ENCODE results near the gene TSHR.
"Not testable (repeated sequence)": the region's sequence is repeated elsewhere in the genome, so short reads cannot be mapped to it uniquely, and the experiment has no call there.

Gene TSHR

DNA sequence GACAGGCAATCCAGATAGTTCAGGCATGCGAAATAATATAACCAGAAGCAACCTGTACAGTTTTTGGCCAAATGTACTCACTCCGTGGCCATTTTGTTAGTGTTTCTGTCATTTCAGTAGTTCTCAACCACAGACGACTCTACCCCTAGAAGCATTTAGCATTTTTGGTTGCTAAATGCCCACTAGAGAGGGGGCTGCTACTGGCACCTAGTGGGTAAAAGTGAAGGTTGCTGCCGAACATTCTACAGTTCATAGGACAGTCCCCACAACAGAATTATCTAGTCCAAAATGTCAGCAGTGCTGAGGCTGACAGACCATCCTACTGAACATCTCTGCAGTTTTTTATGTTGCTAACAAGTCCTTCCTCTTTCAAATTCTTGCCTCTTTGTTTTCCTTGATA is 107.4 kb downstream of the TSHR start:
- in situ Hi-C loops (cut with MboI; ENCODE audit: low sequenced_read_pairs), result no loop called here

- in situ Hi-C loops (cut with MboI; ENCODE audit: low sequenced_read_pairs), result no loop called here
Measured at GRCh38 chr14:81066672-81067071, 111.3 kb downstream of the TSHR start.

DNA sequence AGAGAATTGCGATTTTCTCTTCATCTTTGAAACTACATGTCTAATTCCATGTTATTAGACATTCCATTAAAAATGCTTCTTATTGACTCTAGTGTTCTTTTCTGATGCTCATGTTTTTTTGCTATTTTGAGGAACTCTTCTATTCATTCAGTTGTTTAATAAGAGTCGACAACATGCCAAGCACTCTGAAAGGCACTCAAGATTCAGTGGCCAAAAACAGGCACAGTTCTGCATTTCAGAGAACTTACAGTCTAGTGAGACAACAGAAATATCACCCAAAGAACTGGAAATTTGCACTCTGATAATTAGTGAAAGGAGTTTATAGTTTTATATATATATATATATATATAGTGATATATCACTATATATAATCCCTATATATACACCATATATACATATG is 111.7 kb downstream of the TSHR start:
- in situ Hi-C loops (cut with MboI; ENCODE audit: low sequenced_read_pairs), result no loop called here

DNA sequence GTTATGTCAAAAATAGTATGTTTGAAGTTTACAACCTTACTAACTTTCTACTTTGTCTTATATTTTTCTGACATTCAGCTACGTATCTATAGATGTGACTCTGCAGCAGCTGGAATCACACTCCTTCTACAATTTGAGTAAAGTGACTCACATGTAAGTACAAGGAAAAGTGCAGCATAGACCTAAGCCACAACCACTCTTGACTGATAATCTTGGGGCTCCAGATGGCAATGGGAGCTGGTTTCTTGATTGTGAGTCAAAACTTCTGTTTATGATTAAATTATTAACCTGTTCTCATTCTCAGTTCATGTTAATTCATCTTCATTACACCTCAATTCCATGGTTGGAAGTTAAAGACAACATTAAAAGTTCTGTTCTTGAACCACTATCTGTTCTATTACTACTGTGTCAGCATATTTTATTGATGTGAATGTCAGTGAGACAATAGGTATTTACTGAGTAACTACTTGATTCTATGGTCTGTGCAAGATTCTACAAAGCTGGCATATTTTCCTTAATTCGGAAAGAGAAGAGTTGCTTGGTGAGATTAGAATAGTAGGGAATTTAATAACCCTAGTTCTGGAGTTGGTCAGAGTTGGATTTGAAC is 112.9 kb downstream of the TSHR start:
- in situ Hi-C loops (cut with MboI; ENCODE audit: low sequenced_read_pairs), result no loop called here

DNA sequence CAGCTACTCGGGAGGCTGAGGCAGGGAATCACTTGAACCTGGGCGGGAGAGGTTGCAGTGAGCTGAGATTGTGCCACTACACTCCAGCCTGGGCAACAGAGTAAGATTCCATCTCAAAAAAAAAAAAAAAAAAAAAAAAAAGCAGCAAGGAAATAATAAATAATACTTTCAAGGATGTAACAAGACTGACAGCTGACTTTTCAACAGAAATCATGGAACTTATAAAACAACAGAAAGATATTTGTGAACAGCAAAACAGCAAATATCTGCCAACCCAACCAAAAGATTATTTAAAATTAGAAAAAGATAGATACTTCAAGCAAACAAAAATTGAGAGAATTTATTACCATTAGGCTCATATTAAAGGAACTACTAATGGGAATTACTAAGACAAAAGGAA is 115.1 kb downstream of the TSHR start:
- in situ Hi-C loops (cut with MboI; ENCODE audit: low sequenced_read_pairs), result no loop called here

GRCh38 chr14:81085596-81085995 is 130.2 kb downstream of the TSHR start:
- in situ Hi-C loops (cut with MboI; ENCODE audit: low sequenced_read_pairs), result no loop called here

DNA sequence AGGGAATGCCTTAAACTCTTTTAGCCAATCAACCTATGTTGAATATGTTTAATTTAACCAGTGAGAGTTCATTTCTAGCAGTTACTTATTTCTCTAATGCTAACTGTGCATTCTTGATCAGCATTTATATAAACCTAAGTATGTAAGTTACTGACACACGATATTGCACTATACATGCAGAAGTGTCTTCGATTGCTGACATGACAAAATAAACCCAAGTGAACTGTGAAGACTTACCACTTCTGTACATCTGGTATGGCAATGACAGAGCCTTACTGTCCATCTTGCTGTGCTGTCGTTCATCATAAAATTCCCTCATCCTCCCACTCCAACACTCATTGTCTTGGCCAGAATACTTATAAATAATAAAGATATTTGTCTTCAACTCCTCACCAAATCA is 131.8 kb downstream of the TSHR start:
- in situ Hi-C loops (cut with MboI; ENCODE audit: low sequenced_read_pairs), result no loop called here

GRCh38 chr14:81091139-81091538 is 135.7 kb downstream of the TSHR start:
- in situ Hi-C loops (cut with MboI; ENCODE audit: low sequenced_read_pairs), result no loop called here

GRCh38 chr14:81091660-81092059 is 136.2 kb downstream of the TSHR start:
- in situ Hi-C loops (cut with MboI; ENCODE audit: low sequenced_read_pairs), result no loop called here

DNA sequence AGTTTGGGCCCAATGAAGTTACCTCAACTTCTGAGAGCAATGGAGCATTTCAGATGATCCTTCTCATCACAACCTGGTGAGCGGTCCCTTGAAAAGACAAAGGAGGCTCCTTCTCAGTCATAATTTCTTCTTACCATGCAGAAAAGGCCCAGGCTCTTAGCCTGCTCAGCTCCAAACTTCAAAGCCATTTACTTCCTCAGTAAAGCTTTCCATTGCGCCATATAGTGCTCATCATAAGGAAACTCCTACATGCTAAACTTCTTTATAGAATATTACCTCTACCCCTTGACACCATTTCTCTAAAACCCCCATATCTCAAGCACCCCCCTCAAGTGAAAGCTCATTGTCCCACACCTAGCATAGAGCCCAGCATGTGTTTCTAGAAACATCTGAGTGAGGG is 138.2 kb downstream of the TSHR start:
- in situ Hi-C loops (cut with MboI; ENCODE audit: low sequenced_read_pairs), result no loop called here

DNA sequence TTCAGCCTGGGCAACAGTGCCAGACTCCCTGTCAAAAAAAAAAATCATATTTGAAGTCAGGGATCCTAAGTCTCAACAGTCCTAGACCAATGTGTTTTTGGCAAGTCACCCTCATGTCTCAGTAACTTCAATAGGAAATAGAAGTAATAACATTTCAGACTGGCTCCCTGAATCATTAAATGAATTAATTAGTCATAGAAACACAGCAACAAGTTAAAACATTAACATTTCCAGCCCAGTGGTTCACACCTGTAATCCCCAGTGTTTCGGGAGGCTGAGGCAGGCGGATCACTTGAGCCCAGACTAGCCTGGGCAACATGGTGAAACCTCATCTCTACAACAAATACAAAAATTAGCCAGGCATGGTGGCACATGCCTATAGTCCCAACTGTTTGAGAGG is 140.1 kb downstream of the TSHR start:
- in situ Hi-C loops (cut with MboI; ENCODE audit: low sequenced_read_pairs), result no loop called here

- in situ Hi-C loops (cut with MboI; ENCODE audit: low sequenced_read_pairs), result no loop called here
Measured at GRCh38 chr14:81096656-81097055, 141.2 kb downstream of the TSHR start.

DNA sequence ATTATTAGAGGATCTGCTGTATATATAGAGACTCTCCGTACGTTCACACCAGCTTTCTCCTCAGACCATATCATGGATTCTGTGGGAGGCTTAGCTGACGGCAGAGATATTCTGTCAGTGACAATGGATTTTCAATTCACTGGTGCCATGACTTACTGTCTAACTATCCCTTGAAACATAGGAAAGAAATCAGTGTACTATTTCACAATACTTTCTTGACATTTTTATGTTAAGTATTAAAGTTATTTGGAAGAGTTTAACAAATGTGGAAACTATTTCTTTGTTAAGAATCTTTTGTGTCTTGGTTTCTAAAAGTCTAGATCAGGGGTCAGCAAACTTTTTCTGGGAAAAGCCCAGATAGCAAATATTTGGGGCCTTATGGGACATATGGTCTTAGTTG is 146.8 kb downstream of the TSHR start:
- in situ Hi-C loops (cut with MboI; ENCODE audit: low sequenced_read_pairs), result no loop called here

- in situ Hi-C loops (cut with MboI; ENCODE audit: low sequenced_read_pairs), result no loop called here
Measured at GRCh38 chr14:81103443-81103842, 148.0 kb downstream of the TSHR start.

- in situ Hi-C loops (cut with MboI; ENCODE audit: low sequenced_read_pairs), result no loop called here
Measured at GRCh38 chr14:81105378-81105777, 150.0 kb downstream of the TSHR start.

DNA sequence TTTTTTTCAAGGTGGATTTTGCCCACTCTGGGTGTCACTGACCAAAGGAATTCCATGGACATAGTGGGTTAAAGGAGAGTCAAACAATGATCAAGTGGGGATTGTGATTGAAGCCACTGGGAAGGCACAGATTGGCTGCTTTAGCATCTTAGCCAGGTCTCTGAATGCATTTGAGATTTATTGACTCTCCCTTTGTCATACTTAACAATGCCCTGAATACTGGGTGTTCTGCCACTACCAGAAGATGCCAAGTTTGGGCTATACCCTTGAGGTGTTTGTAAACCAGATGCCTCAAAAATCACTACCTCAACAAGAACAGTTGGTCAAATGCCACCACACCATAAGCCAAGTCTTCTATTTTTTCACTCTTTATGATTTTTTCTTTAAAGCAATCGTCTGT is 150.5 kb downstream of the TSHR start:
- in situ Hi-C loops (cut with MboI; ENCODE audit: low sequenced_read_pairs), result no loop called here

DNA sequence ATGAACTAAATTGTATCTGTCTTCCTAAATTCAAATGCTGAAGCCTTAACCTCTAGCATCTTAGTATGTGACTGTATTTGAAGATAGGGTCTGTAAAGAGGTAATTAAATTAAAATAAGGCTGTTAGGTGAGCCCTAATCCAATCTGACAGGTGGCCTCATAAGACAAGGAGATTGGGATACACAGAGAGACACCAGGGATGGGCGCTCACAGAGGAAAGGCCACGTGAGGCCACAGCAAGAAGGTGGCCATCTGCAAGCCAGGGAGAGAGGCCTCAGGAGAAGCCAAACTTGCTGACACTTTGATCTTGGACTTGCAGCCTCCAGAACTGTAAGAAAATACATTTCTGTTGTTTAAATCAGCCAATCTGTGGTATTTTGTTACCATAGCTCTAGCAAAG is 154.8 kb downstream of the TSHR start:
- in situ Hi-C loops (cut with MboI; ENCODE audit: low sequenced_read_pairs), result no loop called here

- in situ Hi-C loops (cut with MboI; ENCODE audit: low sequenced_read_pairs), result no loop called here
Measured at GRCh38 chr14:81113176-81113575, 157.8 kb downstream of the TSHR start.

- in situ Hi-C loops (cut with MboI; ENCODE audit: low sequenced_read_pairs), result not testable (repeated sequence)
Measured at GRCh38 chr14:81113945-81114820, 158.8 kb downstream of the TSHR start.

DNA sequence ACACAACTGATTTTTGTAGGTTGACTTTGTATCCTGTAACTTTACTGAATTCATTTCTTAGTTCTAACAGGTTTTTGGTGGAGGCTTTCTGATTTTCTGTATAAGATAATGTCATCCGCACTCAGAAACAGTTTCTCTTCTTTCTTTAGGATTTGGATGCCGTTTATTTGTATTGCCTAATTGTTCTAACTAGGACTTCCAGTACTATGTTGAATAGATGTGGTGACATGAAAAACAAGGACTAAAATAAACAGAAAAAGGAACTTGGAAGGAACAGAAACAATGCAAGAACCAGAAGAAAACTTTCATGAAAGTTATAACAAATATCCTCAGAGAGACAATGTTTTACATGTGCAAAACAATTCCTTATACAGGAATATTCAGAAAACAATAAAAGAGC is 165.1 kb downstream of the TSHR start:
- in situ Hi-C loops (cut with MboI; ENCODE audit: low sequenced_read_pairs), result no loop called here

GRCh38 chr14:81122326-81122725 is 166.9 kb downstream of the TSHR start:
- in situ Hi-C loops (cut with MboI; ENCODE audit: low sequenced_read_pairs), result no loop called here

- in situ Hi-C loops (cut with MboI; ENCODE audit: low sequenced_read_pairs), result no loop called here
Measured at GRCh38 chr14:81123811-81124210, 168.4 kb downstream of the TSHR start.

- in situ Hi-C loops (cut with MboI; ENCODE audit: low sequenced_read_pairs), result no loop called here
Measured at GRCh38 chr14:81125536-81125935, 170.1 kb downstream of the TSHR start.

Measured in HL-60/S4 treated with phorbol 12-myristate 13-acetate at 8.2 ng/mL for 4 days and 3 days (cell line).